ENCODE data around the gene PRKAG2.

- no peak for TF ChIP-seq PAX5 (IDR thresholded peaks at IDR 0.05; ENCODE audit: insufficient read depth, low read length, severe bottlenecking)
- TF ChIP-seq POLR2A (IDR thresholded peaks at IDR 0.05; ENCODE audit: low read depth, low read length), result no peak
Observed at GRCh38 chr7:151705636-151706276, 171.2 kb downstream of the PRKAG2 start.

All from GM12891 (cell line).